H1 (cell line): ENCODE results near the gene SUCLG2. TPM values are rescaled to one million over a fixed set of nuclear protein-coding genes. Genes with fewer than 3 reads are reported as not detected.

Source experiments
- CTCF ChIA-PET: fragments of 300-600 bp; sonication (Branson Sonifier 250); formaldehyde crosslinking; loops from one replicate; lab custom pipeline; 2021; ENCODE audit not compliant: partially characterized antibody; lab: Charles Lee
- POLR2A ChIA-PET: fragments of 300-600 bp; sonication (Branson Sonifier 250); formaldehyde crosslinking; loops from one replicate; lab custom pipeline; 2021; ENCODE audit warnings: inconsistent platforms; ENCODE audit not compliant: partially characterized antibody; lab: Charles Lee
- DNase-seq, 2 experiments: peaks; one replicate each; pipeline versions ENCODE4 v3.0.0 to v3.0.0-alpha.2; 2010 to 2022; ENCODE audit warnings: low spot score in 2 of 2, low read depth in 1 of 2, mixed read lengths in 1 of 2
- FAIRE-seq: peaks from 2 replicates; lab custom pipeline; 2011; peaks lifted over from hg19 to GRCh38; lab: Jason Lieb, UNC
- H2AFZ ChIP-seq: 2 replicates; pipeline ENCODE4 v1.8.1; 2012; ENCODE audit warnings: low read length, inconsistent platforms
- H2AK5ac ChIP-seq: 2 replicates; pipeline ENCODE4 v1.6.1; 2013; ENCODE audit warnings: low read depth, low read length
- H2BK120ac ChIP-seq: replicated peaks from 2 replicates; pipeline ENCODE3; 2013; ENCODE audit warnings: low read depth, low read length, inconsistent platforms
- H2BK12ac ChIP-seq: 2 replicates; pipeline ENCODE4 v1.6.1; 2013; ENCODE audit warnings: low read depth, low read length
- H2BK15ac ChIP-seq: 2 replicates; pipeline ENCODE4 v1.6.1; 2013; ENCODE audit warnings: low read length
- H2BK20ac ChIP-seq: 2 replicates; pipeline ENCODE4 v1.6.1; 2013; ENCODE audit warnings: low read length
- H2BK5ac ChIP-seq: 2 replicates; pipeline ENCODE4 v1.6.1; 2013; ENCODE audit warnings: low read depth, low read length
- H3K14ac ChIP-seq: 2 replicates; pipeline ENCODE4 v1.6.1; 2013; ENCODE audit warnings: inconsistent platforms; ENCODE audit not compliant: insufficient read length
- H3K18ac ChIP-seq: 2 replicates; pipeline ENCODE4 v1.6.1; 2013; ENCODE audit warnings: low read length; ENCODE audit errors: extremely low read depth
- H3K23ac ChIP-seq: 2 replicates; pipeline ENCODE4 v1.6.1; 2013; ENCODE audit warnings: inconsistent platforms; ENCODE audit not compliant: insufficient read length
- H3K23me2 ChIP-seq: 2 replicates; pipeline ENCODE4 v1.6.1; 2013; ENCODE audit warnings: low read depth, low read length
- H3K27ac ChIP-seq: 2 replicates; pipeline ENCODE4 v1.6.1; 2011; ENCODE audit warnings: low read depth, low read length, inconsistent platforms
- H3K27me3 ChIP-seq, 4 experiments: replicated peaks in 1 of 4; 1 replicate in 1 of 4; 2 replicates in 3 of 4; pipeline versions ENCODE4 v1.6.1 to v1.8.1; 2011 to 2013; ENCODE audit warnings: low read length in 3 of 4, mild to moderate bottlenecking in 3 of 4, inconsistent platforms in 2 of 4, mixed read lengths in 2 of 4, moderate library complexity in 1 of 4; ENCODE audit not compliant: control insufficient read depth in 3 of 4, insufficient read depth in 3 of 4; ENCODE audit errors: extremely low read depth in 1 of 4
- H3K36me3 ChIP-seq, 4 experiments: 2 replicates each; pipeline versions ENCODE4 v1.6.1 to v1.8.1; 2011 to 2013; ENCODE audit warnings: mild to moderate bottlenecking in 4 of 4, low read length in 3 of 4, moderate library complexity in 2 of 4, control low read depth in 1 of 4, inconsistent platforms in 1 of 4; ENCODE audit not compliant: insufficient read depth in 4 of 4, control insufficient read depth in 2 of 4
- H3K4ac ChIP-seq: replicated peaks from 2 replicates; pipeline ENCODE3; 2013; ENCODE audit warnings: low read length, low read depth, mixed read lengths, inconsistent platforms; ENCODE audit not compliant: insufficient read length
- H3K4me1 ChIP-seq, 4 experiments: replicated peaks in 1 of 4; 1 replicate in 1 of 4; 2 replicates in 3 of 4; pipeline versions ENCODE4 v1.6.1 to v1.8.1; 2011 to 2013; ENCODE audit warnings: low read length in 3 of 4, inconsistent platforms in 2 of 4, mixed read lengths in 1 of 4; ENCODE audit not compliant: insufficient read depth in 4 of 4, control insufficient read depth in 3 of 4
- H3K4me2 ChIP-seq, 2 experiments: 2 replicates each; pipeline versions ENCODE4 v1.6.1 to v1.8.1; 2011 to 2013; ENCODE audit warnings: low read depth in 2 of 2, low read length in 2 of 2, control low read depth in 1 of 2, inconsistent platforms in 1 of 2, mild to moderate bottlenecking in 1 of 2; ENCODE audit not compliant: insufficient read depth in 1 of 2
- H3K4me3 ChIP-seq, 4 experiments: fragments of 200-600, 300-600 bp in 1 of 4; sonication (generic), shearing (Covaris generic), sonication (Bioruptor Twin) in 1 of 4; 2 replicates each; pipeline versions ENCODE4 v1.5.1 to v1.8.1; 2011 to 2016; ENCODE audit warnings: low read length in 4 of 4, low read depth in 3 of 4, control low read depth in 2 of 4, inconsistent platforms in 2 of 4, mild to moderate bottlenecking in 2 of 4, mixed read lengths in 1 of 4, moderate library complexity in 1 of 4; ENCODE audit not compliant: insufficient read depth in 2 of 4; ENCODE audit errors: extremely low read depth in 1 of 4
- H3K56ac ChIP-seq: replicated peaks from 2 replicates; pipeline ENCODE3; 2013; ENCODE audit warnings: low read depth, mild to moderate bottlenecking, mixed read lengths, low read length, inconsistent platforms; ENCODE audit not compliant: insufficient read length
- H3K79me1 ChIP-seq: 2 replicates; pipeline ENCODE4 v1.6.1; 2013; ENCODE audit warnings: low read depth, low read length, control low read depth
- H3K79me2 ChIP-seq, 2 experiments: 2 replicates each; pipeline versions ENCODE4 v1.6.1 to v1.8.1; 2012 to 2013; ENCODE audit warnings: low read length in 2 of 2, mild to moderate bottlenecking in 2 of 2, inconsistent platforms in 1 of 2; ENCODE audit not compliant: insufficient read depth in 2 of 2, control insufficient read depth in 1 of 2
- H3K9ac ChIP-seq, 4 experiments: replicated peaks in 1 of 4; 1 replicate in 1 of 4; 2 replicates in 3 of 4; pipeline versions ENCODE4 v1.6.1 to v1.8.1; 2011 to 2013; ENCODE audit warnings: low read depth in 3 of 4, low read length in 3 of 4, control low read depth in 2 of 4, mild to moderate bottlenecking in 2 of 4, moderate library complexity in 2 of 4, inconsistent platforms in 1 of 4; ENCODE audit errors: extremely low read depth in 1 of 4
- H3K9me3 ChIP-seq, 2 experiments: 2 replicates each; pipeline versions ENCODE4 v1.6.1 to v1.8.1; 2012 to 2013; ENCODE audit warnings: mild to moderate bottlenecking in 2 of 2, moderate library complexity in 2 of 2, control low read depth in 1 of 2, inconsistent platforms in 1 of 2, low read depth in 1 of 2, low read length in 1 of 2, mixed read lengths in 1 of 2; ENCODE audit not compliant: insufficient read depth in 2 of 2
- H4K20me1 ChIP-seq, 2 experiments: replicated peaks in 1 of 2; 2 replicates each; pipeline versions ENCODE3 to v1.8.1; 2011 to 2013; ENCODE audit warnings: inconsistent platforms in 2 of 2, low read length in 2 of 2, mild to moderate bottlenecking in 1 of 2; ENCODE audit not compliant: insufficient read depth in 2 of 2, control insufficient read depth in 1 of 2
- H4K5ac ChIP-seq: 2 replicates; pipeline ENCODE4 v1.6.1; 2013; ENCODE audit warnings: low read length, low read depth, mixed read lengths, inconsistent platforms; ENCODE audit not compliant: insufficient read length
- H4K8ac ChIP-seq: 2 replicates; pipeline ENCODE4 v1.8.0; 2013; ENCODE audit warnings: mild to moderate bottlenecking, moderate library complexity, low read length, inconsistent platforms; ENCODE audit not compliant: insufficient read depth; ENCODE audit errors: extremely low read depth
- H4K91ac ChIP-seq: replicated peaks from 2 replicates; pipeline ENCODE3; 2013; ENCODE audit warnings: low read length, mixed read lengths, inconsistent platforms; ENCODE audit not compliant: insufficient read length
- CEBPB ChIP-seq: IDR thresholded peaks from 2 replicates; pipeline ENCODE4 v1.6.1; 2012; ENCODE audit warnings: low read depth, low read length
- CHD2 ChIP-seq: IDR thresholded peaks from 2 replicates; pipeline ENCODE4 v1.6.1; 2012; ENCODE audit warnings: low read length, improper control_type of control experiment
- CTBP2 ChIP-seq: IDR thresholded peaks from 2 replicates; pipeline ENCODE4 v1.7.0; 2011; ENCODE audit warnings: borderline replicate concordance, mild to moderate bottlenecking, moderate library complexity, mixed read lengths, low read length; ENCODE audit not compliant: insufficient read depth, insufficient read length
- EGR1 ChIP-seq: IDR thresholded peaks from 2 replicates; pipeline ENCODE4 v1.6.1; 2011; ENCODE audit warnings: low read depth, low read length, borderline replicate concordance
- EP300 ChIP-seq, 2 experiments: IDR thresholded peaks; 1 replicate in 1 of 2; 2 replicates in 1 of 2; pipeline ENCODE4 v1.6.1; 2011 to 2012; ENCODE audit warnings: low read depth in 2 of 2, low read length in 2 of 2, mild to moderate bottlenecking in 2 of 2, borderline replicate concordance in 1 of 2, inconsistent platforms in 1 of 2, moderate library complexity in 1 of 2
- GABPA ChIP-seq: IDR thresholded peaks from 2 replicates; pipeline ENCODE4 v1.6.1; 2011; ENCODE audit warnings: mild to moderate bottlenecking, low read length, moderate library complexity, borderline replicate concordance; ENCODE audit not compliant: insufficient read depth
- HDAC2 ChIP-seq, 2 experiments: fragments of 300-600 bp in 1 of 2; sonication (generic) in 1 of 2; IDR thresholded peaks; 2 replicates each; pipeline ENCODE4 v1.6.1; 2011 to 2012; ENCODE audit warnings: low read depth in 2 of 2, low read length in 2 of 2, mild to moderate bottlenecking in 2 of 2, moderate library complexity in 2 of 2, borderline replicate concordance in 1 of 2, inconsistent platforms in 1 of 2
- MAFK ChIP-seq: IDR thresholded peaks from 2 replicates; pipeline ENCODE4 v1.6.1; 2012; ENCODE audit warnings: low read depth, mild to moderate bottlenecking, improper control_type of control experiment, low read length
- NANOG ChIP-seq: IDR thresholded peaks from 2 replicates; pipeline ENCODE4 v1.6.1; 2011; ENCODE audit warnings: low read length, low read depth, mild to moderate bottlenecking, inconsistent platforms; ENCODE audit not compliant: insufficient read depth, poor library complexity, severe bottlenecking
- PHF8 ChIP-seq: fragments of 200-600 bp; sonication (generic); conservative IDR thresholded peaks from 2 replicates; pipeline ENCODE4 v1.7.1; 2012; ENCODE audit warnings: low read depth, mild to moderate bottlenecking, inconsistent platforms, low read length, moderate library complexity
- POLR2AphosphoS5 ChIP-seq: IDR thresholded peaks from 2 replicates; pipeline ENCODE4 v1.6.1; 2011; ENCODE audit warnings: low read depth, low read length
- RAD21 ChIP-seq, 2 experiments: IDR thresholded peaks in 1 of 2; conservative IDR thresholded peaks in 1 of 2; 2 replicates each; pipeline ENCODE4 v1.6.1; 2011; ENCODE audit warnings: low read depth in 2 of 2, low read length in 2 of 2, improper control_type of control experiment in 1 of 2, inconsistent platforms in 1 of 2, mild to moderate bottlenecking in 1 of 2, moderate library complexity in 1 of 2
- RXRA ChIP-seq: IDR thresholded peaks from 2 replicates; pipeline ENCODE4 v1.6.1; 2011; ENCODE audit warnings: low read depth, mild to moderate bottlenecking, low read length, moderate library complexity; ENCODE audit not compliant: insufficient read depth
- SIRT6 ChIP-seq: IDR thresholded peaks from one replicate; pipeline ENCODE4 v1.7.1; 2012; ENCODE audit warnings: low read length, inconsistent platforms
- WGBS, 2 experiments: shearing (Covaris generic) in 1 of 2; methylation state at CpG; one replicate each; pipeline versions ENCODE4 v1.1.6 to v1.1.7; 2013 to 2015; ENCODE audit warnings: low lambda C conversion rate in 2 of 2, mixed read lengths in 2 of 2, inconsistent platforms in 1 of 2, low coverage in 1 of 2, missing lambda C conversion rate in 1 of 2; ENCODE audit not compliant: insufficient replicate concordance in 2 of 2, insufficient coverage in 1 of 2, insufficient read length in 1 of 2; ENCODE audit errors: extremely low coverage in 1 of 2, missing lambda C conversion rate in 1 of 2; 5-methylcytosine and 5-hydroxymethylcytosine counted together
- polyA plus RNA-seq, 7 experiments: library from polyadenylated mRNA; depleted of rRNA in 3 of 7; stranded (reverse) in 5 of 7; unstranded in 2 of 7; fragments of >200 nt in 5 of 7; fragments of 200-250 nt in 2 of 7; gene quantifications; 1 replicate in 5 of 7; 2 replicates in 1 of 7; 4 replicates in 1 of 7; pipeline versions ENCODE4 v1.2.1 to v1.2.3, GENCODE V29; 2011 to 2013; ENCODE audit warnings: missing spikeins in 2 of 7, mixed read lengths in 2 of 7
- total RNA-seq: library from RNA; stranded (reverse); fragmentation: NEBNext Ultra II Directional; extraction: Animal tissue kit (Norgen Biotek cat#: 25700); gene quantifications from 2 replicates; pipeline ENCODE4 v1.2.1, GENCODE V29; 2021

Gene SUCLG2
- total and polyA plus RNA-seq, 2 of the 8 experiments (the other 6 are each of a cell fraction or from before 2014, with no cell fraction given) = 12.9 to 46.2 TPM

DNA sequence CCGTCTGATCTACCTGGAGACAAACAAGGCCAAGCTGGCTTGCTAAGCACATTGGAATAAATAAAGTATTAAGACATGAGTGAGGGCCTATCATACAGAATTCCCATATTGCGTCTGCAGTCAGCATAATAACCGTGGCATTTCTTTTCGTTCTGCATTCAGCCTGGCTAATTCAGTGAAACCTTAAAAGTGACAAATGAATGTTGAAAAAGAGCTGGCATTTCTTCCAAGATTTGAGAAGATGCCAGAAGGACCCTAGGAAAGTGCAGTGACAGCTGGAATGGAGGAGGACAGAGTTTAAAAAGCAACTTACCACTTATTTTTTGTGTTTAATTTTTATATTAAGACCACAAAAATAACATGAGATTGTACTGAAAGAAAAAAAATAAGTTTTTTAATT lies 67.1 kb downstream of the SUCLG2 start:
- Histone ChIP-seq H3K27me3 (no peaks in the 10 kb centered on the region), H3K9me3 (no peaks in the 10 kb centered on the region), H3K79me1 (peaks cover 2% of the 10 kb centered on the region; the same call in 1 of the 2 replicates), H3K9ac (no peak overlapping the region), H2BK20ac (no peak overlapping the region), H2BK12ac (no peak overlapping the region), H2BK15ac (no peak overlapping the region), H3K4ac (no peak overlapping the region), H3K79me2 (peaks cover 0 to 5% of the 10 kb centered on the region in 2 experiments; a peak in 1 of 4 replicates), H3K56ac (no peak overlapping the region), H2BK120ac (no peak overlapping the region), H3K18ac (no peak overlapping the region), H3K4me1 (no peaks in the 10 kb centered on the region; a peak in 1 of 7 replicates), H3K4me3 (no peak overlapping the region), H2BK5ac (no peak overlapping the region), H4K5ac (no peak overlapping the region), H3K36me3 (no peaks in the 10 kb centered on the region), H4K20me1 (no peaks in the 10 kb centered on the region), H2AFZ (no peak overlapping the region), H3K4me2 (no peak overlapping the region), H2AK5ac (no peak overlapping the region), H3K23me2 (no peaks in the 10 kb centered on the region), H3K23ac (no peak overlapping the region), H4K8ac (no peak overlapping the region), H3K14ac (no peak overlapping the region), H3K27ac (no peak overlapping the region), H4K91ac (no peak overlapping the region)
- ChIA-PET CTCF (interaction anchor here (1.4 kb wide), 1 partner anchor 10 kb away, joined by 3 read pairs; no protein-coding TSS in a partner anchor), POLR2A (no interaction called here)
- WGBS, 2 experiments = 96% methylated on average over 4 of the region's 4 CpGs; no CpG with 5 or more reads in 1 of the 2 experiments
- DNase-seq = no peak
- FAIRE-seq = no peak
- TF ChIP-seq HDAC2 (IDR thresholded peaks at IDR 0.05; ENCODE audit: borderline replicate concordance in 1 of 2, low read depth in 2 of 2, low read length in 2 of 2) = no peak
- no peak for TF ChIP-seq RAD21 (IDR thresholded peaks at IDR 0.05 in 1 of 2, conservative IDR thresholded peaks at IDR 0.05 in 1 of 2; ENCODE audit: low read depth in 2 of 2, low read length in 2 of 2)
- TF ChIP-seq NANOG = no peak
- TF ChIP-seq SIRT6 = no peak
- no peak for TF ChIP-seq MAFK
- TF ChIP-seq EGR1 = no peak
- TF ChIP-seq EP300 (IDR thresholded peaks at IDR 0.05; ENCODE audit: borderline replicate concordance in 1 of 2, low read depth in 2 of 2, low read length in 2 of 2) = no peak
- TF ChIP-seq CEBPB = no peak
- TF ChIP-seq CTBP2 = no peak
- no peak for TF ChIP-seq POLR2AphosphoS5
- TF ChIP-seq GABPA = no peak
- TF ChIP-seq PHF8 = no peak
- TF ChIP-seq CHD2 = no peak
- no peak for TF ChIP-seq RXRA
